HG03439 (cell line): ENCODE measurements around the gene SHISA9.

Experiments used
- ATAC-seq: cut with Tn5 transposase; IDR thresholded peaks from one replicate; pipeline ENCODE4 v1.9.1; 2021; ENCODE audit warnings: mild to moderate bottlenecking, moderate library complexity; ENCODE audit not compliant: unreplicated experiment

SHISA9 gene

GRCh38 chr16:13155780-13156179 lies 254.4 kb downstream of the SHISA9 start:
- no peak for ATAC-seq

GRCh38 chr16:13157082-13157481 lies 255.7 kb downstream of the SHISA9 start:
- no peak for ATAC-seq

- no peak for ATAC-seq
Measured at GRCh38 chr16:13158427-13158826, 257.0 kb downstream of the SHISA9 start.

GRCh38 chr16:13165024-13165423 lies 263.6 kb downstream of the SHISA9 start:
- ATAC-seq = no peak

GRCh38 chr16:13168091-13168572 lies 266.7 kb downstream of the SHISA9 start:
- ATAC-seq = no peak

GRCh38 chr16:13171313-13171712 lies 269.9 kb downstream of the SHISA9 start:
- no peak for ATAC-seq

GRCh38 chr16:13176711-13177110 lies 275.3 kb downstream of the SHISA9 start:
- ATAC-seq = no peak

GRCh38 chr16:13178318-13178717 lies 276.9 kb downstream of the SHISA9 start:
- ATAC-seq = no peak

- ATAC-seq = no peak
Measured at GRCh38 chr16:13181432-13181831, 280.0 kb downstream of the SHISA9 start.

- no peak for ATAC-seq
Measured at GRCh38 chr16:13186813-13187212, 285.4 kb downstream of the SHISA9 start.

- no peak for ATAC-seq
Measured at GRCh38 chr16:13189250-13189649, 287.9 kb downstream of the SHISA9 start.

- ATAC-seq = no peak
Measured at GRCh38 chr16:13193721-13194120, 292.3 kb downstream of the SHISA9 start.

GRCh38 chr16:13194766-13195165 lies 293.4 kb downstream of the SHISA9 start:
- no peak for ATAC-seq

- no peak for ATAC-seq
Measured at GRCh38 chr16:13203725-13204124, 302.3 kb downstream of the SHISA9 start.

GRCh38 chr16:13205352-13205751 lies 304.0 kb downstream of the SHISA9 start:
- no peak for ATAC-seq

- no peak for ATAC-seq
Measured at GRCh38 chr16:13206606-13207005, 305.2 kb downstream of the SHISA9 start.

- ATAC-seq = no peak
Measured at GRCh38 chr16:13207151-13207550, 305.8 kb downstream of the SHISA9 start.

- ATAC-seq = no peak
Measured at GRCh38 chr16:13223666-13224065, 322.3 kb downstream of the SHISA9 start.

GRCh38 chr16:13229039-13229438 lies 327.6 kb downstream of the SHISA9 start:
- no peak for ATAC-seq

- no peak for ATAC-seq
Measured at GRCh38 chr16:13231365-13231764, 330.0 kb downstream of the SHISA9 start.

- no peak for ATAC-seq
Measured at GRCh38 chr16:13234999-13235398, 333.6 kb downstream of the SHISA9 start.

- no peak for ATAC-seq
Measured at GRCh38 chr16:13236308-13236707, 334.9 kb downstream of the SHISA9 start.

- ATAC-seq = no peak
Measured at GRCh38 chr16:13238182-13238581, 336.8 kb downstream of the SHISA9 start.

- ATAC-seq = no peak
Measured at GRCh38 chr16:13242201-13242600, 340.8 kb downstream of the SHISA9 start.
